OCI-LY7 (cell line): ENCODE results near the gene ZNF516.

ENCODE experiments used
- EZH2phosphoT487 ChIP-seq: fragments of 200-600 bp; sonication (generic); IDR thresholded peaks from 2 replicates; pipeline ENCODE4 v1.6.1; 2018; ENCODE audit warnings: low read depth, borderline replicate concordance, mild to moderate bottlenecking, mixed run types, antibody characterized with exemption, low read length, moderate library complexity, mixed read lengths
- TF ChIP-seq, protein P1 (sequence below): fragments of 200-600 bp; sonication (generic); conservative IDR thresholded peaks from 2 replicates; pipeline ENCODE4 v1.5.1; 2014; ENCODE audit warnings: mild to moderate bottlenecking, antibody characterized with exemption, low read length, moderate library complexity, mixed read lengths

DNA sequence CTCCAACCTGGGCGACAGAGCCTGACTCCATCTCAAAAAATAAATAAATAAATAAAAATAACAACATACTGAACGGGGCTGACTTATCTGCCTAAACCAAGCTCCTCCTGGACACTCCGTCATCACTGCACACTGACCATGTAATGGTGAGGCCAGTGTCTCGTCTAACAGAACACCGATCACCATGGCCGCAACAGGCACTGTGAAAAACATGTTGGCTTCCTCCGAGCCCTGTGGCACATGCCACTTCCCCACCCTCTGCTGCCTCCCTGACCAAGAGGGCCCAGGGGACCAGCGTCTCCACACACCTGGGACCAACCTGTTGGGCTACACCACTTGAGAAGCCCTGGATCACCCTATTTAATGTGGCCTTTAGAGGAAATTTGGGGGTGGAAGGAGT is 33.9 kb downstream of the ZNF516 start:
- TF ChIP-seq, protein P1, sequence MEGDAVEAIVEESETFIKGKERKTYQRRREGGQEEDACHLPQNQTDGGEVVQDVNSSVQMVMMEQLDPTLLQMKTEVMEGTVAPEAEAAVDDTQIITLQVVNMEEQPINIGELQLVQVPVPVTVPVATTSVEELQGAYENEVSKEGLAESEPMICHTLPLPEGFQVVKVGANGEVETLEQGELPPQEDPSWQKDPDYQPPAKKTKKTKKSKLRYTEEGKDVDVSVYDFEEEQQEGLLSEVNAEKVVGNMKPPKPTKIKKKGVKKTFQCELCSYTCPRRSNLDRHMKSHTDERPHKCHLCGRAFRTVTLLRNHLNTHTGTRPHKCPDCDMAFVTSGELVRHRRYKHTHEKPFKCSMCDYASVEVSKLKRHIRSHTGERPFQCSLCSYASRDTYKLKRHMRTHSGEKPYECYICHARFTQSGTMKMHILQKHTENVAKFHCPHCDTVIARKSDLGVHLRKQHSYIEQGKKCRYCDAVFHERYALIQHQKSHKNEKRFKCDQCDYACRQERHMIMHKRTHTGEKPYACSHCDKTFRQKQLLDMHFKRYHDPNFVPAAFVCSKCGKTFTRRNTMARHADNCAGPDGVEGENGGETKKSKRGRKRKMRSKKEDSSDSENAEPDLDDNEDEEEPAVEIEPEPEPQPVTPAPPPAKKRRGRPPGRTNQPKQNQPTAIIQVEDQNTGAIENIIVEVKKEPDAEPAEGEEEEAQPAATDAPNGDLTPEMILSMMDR: no peak
- no peak for TF ChIP-seq EZH2phosphoT487
